ENCODE data around the gene CDK13. TPM values are rescaled to one million over a fixed set of nuclear protein-coding genes. Genes with fewer than 3 reads are reported as not detected.

The CDK13 gene
- total and polyA plus RNA-seq, 9 of the 15 experiments (the other 6 are each of a cell fraction or from before 2014, with no cell fraction given): 9.8 to 46.1 (median 32.4) TPM

DNA sequence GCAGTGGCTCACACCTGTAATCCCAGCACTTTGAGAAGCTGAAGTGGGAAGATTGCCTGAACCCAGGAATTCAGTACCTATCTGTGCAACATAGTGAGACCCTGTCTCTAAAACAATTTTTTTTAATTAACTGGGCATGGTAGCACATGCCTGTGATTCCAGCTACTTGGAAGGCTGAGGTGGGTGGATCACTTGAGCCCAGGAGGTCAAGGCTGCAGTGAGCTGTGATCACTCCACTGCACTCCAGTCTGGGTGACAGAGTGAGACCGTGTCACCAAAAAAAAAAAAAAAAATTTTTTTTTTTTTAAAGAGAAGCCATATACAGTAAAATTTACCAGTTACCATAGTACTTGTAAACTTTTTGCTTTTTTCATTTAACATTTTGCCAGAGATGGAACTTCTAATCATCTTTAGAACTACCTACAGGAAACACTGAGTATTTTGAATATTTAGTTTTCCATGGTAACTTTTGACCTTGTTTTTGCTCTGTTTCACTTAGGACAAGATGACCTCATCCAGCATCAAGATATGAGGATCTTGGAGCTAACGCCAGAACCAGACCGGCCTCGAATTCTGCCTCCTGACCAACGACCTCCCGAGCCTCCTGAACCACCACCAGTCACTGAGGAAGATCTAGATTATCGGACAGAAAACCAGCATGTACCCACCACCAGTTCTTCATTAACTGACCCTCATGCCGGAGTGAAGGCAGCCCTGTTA, 143.7 kb downstream of the CDK13 start (continued):
- TF ChIP-seq JUND (IDR thresholded peaks at IDR 0.05; ENCODE audit: borderline replicate concordance, low read depth, low read length) (no peak), JUND (tag; IDR thresholded peaks at IDR 0.05; ENCODE audit: borderline replicate concordance, low read depth, low read length) (no peak), HMG20A (CRISPR knock-in tag; conservative IDR thresholded peaks at IDR 0.05) (no peak), ZNF551 (CRISPR knock-in tag; IDR thresholded peaks at IDR 0.05) (no peak), TEAD1 (CRISPR knock-in tag; IDR thresholded peaks at IDR 0.05) (no peak), ARID1B (IDR thresholded peaks at IDR 0.05) (no peak), PPARD (CRISPR knock-in tag; IDR thresholded peaks at IDR 0.05) (no peak), HDAC8 (tag; IDR thresholded peaks at IDR 0.05) (no peak), SMARCE1 (IDR thresholded peaks at IDR 0.05) (no peak), RBM34 (IDR thresholded peaks at IDR 0.05; ENCODE audit: borderline replicate concordance, insufficient read depth, low read length) (no peak)
- TF ChIP-seq, protein P1, sequence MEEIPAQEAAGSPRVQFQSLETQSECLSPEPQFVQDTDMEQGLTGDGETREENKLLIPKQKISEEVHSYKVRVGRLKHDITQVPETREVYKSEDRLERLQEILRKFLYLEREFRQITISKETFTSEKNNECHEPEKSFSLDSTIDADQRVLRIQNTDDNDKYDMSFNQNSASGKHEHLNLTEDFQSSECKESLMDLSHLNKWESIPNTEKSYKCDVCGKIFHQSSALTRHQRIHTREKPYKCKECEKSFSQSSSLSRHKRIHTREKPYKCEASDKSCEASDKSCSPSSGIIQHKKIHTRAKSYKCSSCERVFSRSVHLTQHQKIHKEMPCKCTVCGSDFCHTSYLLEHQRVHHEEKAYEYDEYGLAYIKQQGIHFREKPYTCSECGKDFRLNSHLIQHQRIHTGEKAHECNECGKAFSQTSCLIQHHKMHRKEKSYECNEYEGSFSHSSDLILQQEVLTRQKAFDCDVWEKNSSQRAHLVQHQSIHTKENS (CRISPR knock-in tag; IDR thresholded peaks at IDR 0.05): no peak
- TF ChIP-seq, protein P2, sequence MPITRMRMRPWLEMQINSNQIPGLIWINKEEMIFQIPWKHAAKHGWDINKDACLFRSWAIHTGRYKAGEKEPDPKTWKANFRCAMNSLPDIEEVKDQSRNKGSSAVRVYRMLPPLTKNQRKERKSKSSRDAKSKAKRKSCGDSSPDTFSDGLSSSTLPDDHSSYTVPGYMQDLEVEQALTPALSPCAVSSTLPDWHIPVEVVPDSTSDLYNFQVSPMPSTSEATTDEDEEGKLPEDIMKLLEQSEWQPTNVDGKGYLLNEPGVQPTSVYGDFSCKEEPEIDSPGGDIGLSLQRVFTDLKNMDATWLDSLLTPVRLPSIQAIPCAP (CRISPR knock-in tag; IDR thresholded peaks at IDR 0.05; ENCODE audit: borderline replicate concordance): no peak
